Brain microvascular endothelial cell (primary cell): ENCODE results near the gene ZFAND3.
"Not testable (repeated sequence)": the region's sequence is repeated elsewhere in the genome, so short reads cannot be mapped to it uniquely, and the experiment has no call there.

Source experiments
- DNase-seq: peaks from one replicate; pipeline ENCODE4 v3.0.0-alpha.2; 2020
- H3K27ac ChIP-seq: fragments of 250-450 bp; sonication (Bioruptor Pico); 2 replicates; pipeline ENCODE4 v1.5.1; 2020; ENCODE audit warnings: mild to moderate bottlenecking, moderate library complexity
- H3K27me3 ChIP-seq: fragments of 250-450 bp; sonication (Bioruptor Pico); replicated peaks from 2 replicates; pipeline ENCODE4 v1.5.1; 2020; ENCODE audit warnings: mild to moderate bottlenecking
- H3K36me3 ChIP-seq: fragments of 250-450 bp; sonication (Bioruptor Pico); replicated peaks from 2 replicates; pipeline ENCODE4 v1.5.1; 2020; ENCODE audit warnings: mild to moderate bottlenecking
- H3K4me3 ChIP-seq: 2 replicates; pipeline ENCODE4 v1.5.1; 2011; ENCODE audit warnings: low read depth, mild to moderate bottlenecking, control low read depth, low read length, moderate library complexity
- CTCF ChIP-seq: IDR thresholded peaks from 2 replicates; pipeline ENCODE4 v1.5.1; 2011; ENCODE audit warnings: low read depth, mild to moderate bottlenecking, moderate library complexity, low read length, control low read depth, inconsistent platforms; ENCODE audit errors: missing control alignments
- in situ Hi-C: cut with HindIII; loops from 2 replicates; pipeline ENCODE4 v1.10.0; 2017; ENCODE audit warnings: low sequenced_read_pairs, low pct_ligation_motif_present

The ZFAND3 gene

GRCh38 chr6:37952027-37952426 is 132.5 kb downstream of the ZFAND3 start:
- Histone ChIP-seq H3K36me3 (no peaks in the 10 kb centered on the region), H3K27ac (no peak overlapping the region)

GRCh38 chr6:37954791-37955190 is 135.3 kb downstream of the ZFAND3 start:
- in situ Hi-C loops = no loop called here
- TF ChIP-seq CTCF = no peak
- H3K36me3 ChIP-seq = no peaks in the 10 kb centered on the region
- no peak for DNase-seq
- no peak overlapping the region for H3K27ac ChIP-seq
- H3K4me3 ChIP-seq = no peak overlapping the region
- no peaks in the 10 kb centered on the region for H3K27me3 ChIP-seq

More at GRCh38 chr6:37952027-37952426, 132.5 kb downstream of the ZFAND3 start:
- no peak overlapping the region for H3K4me3 ChIP-seq
- TF ChIP-seq CTCF = no peak
- no peak for DNase-seq
- in situ Hi-C loops = no loop called here
- no peaks in the 10 kb centered on the region for H3K27me3 ChIP-seq

- H3K27ac ChIP-seq = no peak overlapping the region
- in situ Hi-C loops = no loop called here
- no peak for DNase-seq
- TF ChIP-seq CTCF = no peak
- H3K36me3 ChIP-seq = no peaks in the 10 kb centered on the region
- no peaks in the 10 kb centered on the region for H3K27me3 ChIP-seq
- no peak overlapping the region for H3K4me3 ChIP-seq
Observed at GRCh38 chr6:37956711-37957275, 137.3 kb downstream of the ZFAND3 start.

GRCh38 chr6:37959061-37959460 is 139.5 kb downstream of the ZFAND3 start:
- no peaks in the 10 kb centered on the region for H3K36me3 ChIP-seq
- no peak overlapping the region for H3K4me3 ChIP-seq
- in situ Hi-C loops = no loop called here
- TF ChIP-seq CTCF = no peak
- no peak overlapping the region for H3K27ac ChIP-seq
- H3K27me3 ChIP-seq = no peaks in the 10 kb centered on the region
- no peak for DNase-seq

GRCh38 chr6:37960139-37960935 is 140.8 kb downstream of the ZFAND3 start:
- Histone ChIP-seq H3K36me3 (no peaks in the 10 kb centered on the region), H3K27ac (no peak overlapping the region), H3K27me3 (no peaks in the 10 kb centered on the region), H3K4me3 (no peak overlapping the region)
- TF ChIP-seq CTCF = no peak
- DNase-seq = no peak
- in situ Hi-C loops = no loop called here

GRCh38 chr6:37962481-37963080 is 143.1 kb downstream of the ZFAND3 start:
- H3K36me3 ChIP-seq, H3K4me3 ChIP-seq, DNase-seq, in situ Hi-C loops, H3K27ac ChIP-seq, H3K27me3 ChIP-seq: not testable (repeated sequence)
